Stimulated activated CD4-positive, alpha-beta T cell treated with anti-CD3 and anti-CD28 coated beads, Interleukin-4, amount 100 ng/mL, for 1 hour (primary cell): ENCODE results near the gene EHBP1.
"Not testable (repeated sequence)": the region's sequence is repeated elsewhere in the genome, so short reads cannot be mapped to it uniquely, and the experiment has no call there.

Experiments
- DNase-seq: peaks from one replicate; pipeline ENCODE4 v3.0.0-alpha.2; 2020

EHBP1 gene

DNA sequence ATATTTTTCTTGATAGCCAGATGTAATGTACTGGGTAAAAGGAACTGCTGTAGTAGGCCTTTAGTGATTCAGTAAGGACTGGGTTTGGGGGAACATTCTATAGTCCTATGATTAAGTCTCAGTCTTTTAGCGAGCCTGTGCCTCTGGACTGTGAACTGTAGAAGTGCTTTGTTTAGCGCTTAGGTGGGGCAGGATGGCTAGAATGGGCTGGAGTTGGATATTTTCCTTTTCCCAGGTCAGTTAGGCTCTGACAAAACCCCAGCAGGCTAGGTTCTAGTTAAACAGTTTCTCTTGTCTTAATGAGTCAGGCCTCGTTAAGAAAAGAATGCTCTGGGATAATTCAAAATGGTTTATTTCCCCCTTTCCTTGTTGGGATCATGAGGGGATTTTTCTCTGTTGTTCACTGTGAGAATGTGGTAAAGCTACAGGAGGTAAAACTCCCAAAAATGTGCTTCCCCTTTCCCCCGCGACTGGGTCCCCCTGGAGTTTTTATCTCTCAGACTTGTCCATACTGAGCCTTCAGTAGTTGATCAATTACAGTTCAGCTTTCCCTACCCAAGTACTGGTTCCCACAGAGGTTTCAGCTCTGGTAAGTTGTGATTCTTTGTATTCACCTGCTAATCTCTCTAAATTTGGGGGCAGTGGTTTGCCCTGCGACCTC is 31.5 kb downstream of the EHBP1 start:
- DNase-seq, result no peak

DNA sequence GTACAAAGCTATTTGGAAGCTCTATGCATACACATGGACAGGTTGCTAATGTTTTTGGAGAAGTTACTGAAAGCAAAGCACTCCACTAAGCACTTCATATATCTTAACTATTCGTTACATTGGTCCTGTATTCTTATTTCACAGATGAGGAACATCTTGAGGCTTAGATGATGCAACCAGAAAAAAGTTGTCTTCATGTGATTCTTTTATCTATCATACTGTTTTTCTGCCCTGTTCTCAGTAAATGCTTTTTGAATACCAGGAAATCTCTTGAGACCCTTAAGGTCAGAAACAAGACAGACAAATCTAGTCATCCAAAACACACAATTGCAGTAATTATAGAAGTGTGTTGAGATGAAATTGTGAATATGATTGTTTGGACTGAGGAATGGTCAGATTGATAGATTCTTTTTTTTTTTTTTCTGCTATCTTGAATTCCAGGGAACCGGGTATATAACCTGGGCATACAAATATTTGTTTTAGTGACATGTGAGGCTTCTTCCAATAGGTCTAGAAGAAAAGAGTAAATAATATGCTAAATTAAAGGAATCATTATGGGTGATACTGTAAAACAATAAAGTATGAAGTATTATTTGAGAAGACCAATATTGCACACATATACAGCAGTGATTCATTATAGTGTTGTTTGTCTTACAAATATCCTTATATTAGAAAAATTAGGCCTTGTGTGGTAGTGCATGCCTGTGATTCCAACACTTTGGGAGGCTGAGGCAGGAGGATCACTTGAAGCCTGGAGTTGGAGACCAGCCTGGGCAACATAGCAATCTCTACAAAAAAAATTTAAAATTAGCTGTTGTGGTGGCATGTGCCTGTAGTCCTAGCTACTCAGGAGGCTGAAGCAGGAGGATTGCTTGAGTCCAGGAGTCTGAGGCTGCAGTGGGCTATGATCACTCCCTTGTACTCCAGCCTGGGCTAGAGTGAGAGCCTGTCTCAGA is 33.7 kb downstream of the EHBP1 start:
- DNase-seq, result no peak

DNA sequence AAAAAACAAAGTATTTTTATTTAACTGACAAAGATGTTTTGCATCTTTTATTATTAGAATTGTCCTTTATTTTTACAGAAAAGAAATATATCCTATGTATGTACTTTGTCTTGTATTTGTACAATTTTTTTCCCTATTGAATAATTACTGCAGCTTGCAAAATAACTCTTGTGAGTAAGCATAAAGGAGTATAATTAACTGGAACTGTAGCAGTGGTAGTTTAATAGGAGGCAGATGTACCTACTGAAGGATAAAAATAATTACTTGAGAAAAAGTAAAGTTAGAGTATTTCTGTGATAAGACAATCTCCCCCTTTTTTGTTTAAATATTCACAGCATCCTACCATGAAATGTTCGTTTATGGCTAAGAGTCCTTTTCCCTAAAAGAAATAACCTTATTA is 34.7 kb downstream of the EHBP1 start:
- no peak for DNase-seq

GRCh38 chr2:62741127-62741526 is 35.6 kb downstream of the EHBP1 start:
- DNase-seq, result no peak

GRCh38 chr2:62741954-62742722 is 36.6 kb downstream of the EHBP1 start:
- no peak for DNase-seq

DNA sequence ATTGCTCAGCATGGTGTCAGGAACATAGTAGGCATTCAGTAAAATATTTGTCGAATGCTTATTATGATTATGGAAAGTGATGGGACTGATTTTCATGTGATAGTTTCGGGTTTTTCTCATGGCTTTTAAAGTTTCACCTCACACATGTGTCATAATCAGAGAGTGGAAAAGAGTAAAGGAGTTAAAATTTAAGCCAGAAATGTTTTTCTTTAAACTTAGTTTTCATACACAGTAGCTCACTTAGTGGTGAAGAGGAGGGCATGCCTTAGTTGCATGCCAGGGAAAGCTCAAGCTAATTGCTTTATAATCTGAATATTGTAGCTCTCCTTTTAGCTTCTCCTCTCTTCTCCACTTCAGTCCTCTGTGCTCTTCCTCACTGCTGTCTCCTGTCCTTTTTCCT is 38.0 kb downstream of the EHBP1 start:
- DNase-seq, result no peak

GRCh38 chr2:62744603-62745002 is 39.1 kb downstream of the EHBP1 start:
- DNase-seq, result no peak

DNA sequence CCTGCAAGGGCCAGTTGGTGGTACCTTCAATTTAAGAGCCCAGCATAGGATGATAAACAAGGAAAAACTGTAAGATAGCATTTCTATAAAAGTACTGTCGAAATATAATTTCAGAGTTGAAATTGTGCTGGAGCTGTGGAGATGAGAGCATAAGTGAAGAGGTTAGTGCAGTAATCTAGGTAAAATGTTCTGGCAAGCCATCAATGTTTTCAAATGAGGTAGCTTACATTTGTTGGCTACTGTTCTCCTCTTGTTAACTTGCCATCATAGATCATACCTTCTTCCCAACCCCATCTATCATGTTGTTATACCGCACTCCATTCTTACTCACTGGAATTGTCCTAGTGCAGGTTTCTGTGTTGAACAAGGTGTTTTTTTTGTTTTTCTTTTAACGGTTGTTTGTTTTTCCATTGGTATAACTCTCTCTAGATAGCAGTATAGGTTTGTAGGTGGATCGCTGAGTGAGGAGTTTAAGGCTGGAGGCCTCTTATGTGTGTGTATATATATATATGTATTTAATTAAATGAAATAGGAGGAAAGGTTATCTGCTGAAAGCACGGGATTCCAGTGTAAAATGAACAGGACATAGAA is 40.5 kb downstream of the EHBP1 start:
- DNase-seq, result no peak

DNA sequence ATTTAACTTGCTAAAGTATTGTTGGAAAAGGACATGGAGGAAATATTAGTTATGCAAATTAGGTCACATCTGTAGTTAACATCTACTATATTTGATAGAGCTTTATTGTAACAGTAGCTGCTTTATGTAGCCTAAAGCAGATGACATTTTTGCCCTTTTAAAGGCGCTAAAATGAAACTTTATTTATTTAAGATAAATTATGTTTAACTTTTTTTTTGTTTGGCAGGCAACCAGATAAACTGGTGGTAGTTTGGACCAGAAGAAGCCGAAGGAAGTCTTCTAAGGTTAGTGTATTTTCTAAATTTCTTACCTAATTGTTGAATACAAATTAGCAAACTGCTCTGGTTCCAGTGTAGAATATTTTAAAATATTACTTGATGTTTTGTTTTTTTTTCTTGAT is 41.7 kb downstream of the EHBP1 start:
- no peak for DNase-seq

GRCh38 chr2:62747876-62748275 is 42.4 kb downstream of the EHBP1 start:
- DNase-seq, result no peak

DNA sequence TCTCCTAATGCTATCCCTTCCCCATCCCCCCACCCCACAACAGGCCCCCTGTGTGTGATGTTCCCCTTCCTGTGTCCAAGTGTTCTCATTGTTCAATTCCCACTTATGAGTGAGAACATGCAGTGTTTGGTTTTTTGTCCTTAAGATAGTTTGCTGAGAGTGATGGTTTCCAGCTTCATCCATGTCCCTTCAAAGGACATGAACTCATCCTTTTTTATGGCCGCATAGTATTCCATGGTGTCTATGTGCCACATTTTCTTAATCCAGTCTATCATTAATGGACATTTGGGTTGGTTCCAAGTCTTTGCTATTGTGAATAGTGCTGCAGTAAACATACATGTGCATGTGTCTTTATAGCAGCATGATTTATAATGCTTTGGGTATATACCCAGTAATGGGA is 43.6 kb downstream of the EHBP1 start:
- DNase-seq, result not testable (repeated sequence)

DNA sequence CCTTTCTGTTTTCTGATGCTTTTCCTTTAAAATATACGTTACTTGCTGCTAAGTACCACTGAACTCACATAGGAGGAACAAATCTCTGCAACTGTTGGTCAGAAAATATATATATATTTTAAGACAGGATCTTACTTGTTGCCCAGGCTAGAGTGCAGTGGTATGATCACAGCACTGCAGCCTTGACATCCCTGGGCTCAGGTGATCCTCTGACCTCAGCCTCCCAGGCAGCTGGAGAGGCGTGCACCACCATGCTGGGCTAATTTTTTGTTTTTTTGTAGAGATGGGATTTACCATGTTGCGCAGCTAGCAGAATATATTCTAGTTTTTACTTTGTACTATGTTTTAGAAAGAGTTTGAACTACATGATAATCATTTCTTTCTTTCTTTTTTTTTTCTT is 51.5 kb downstream of the EHBP1 start:
- no peak for DNase-seq

- DNase-seq, result no peak
Measured at GRCh38 chr2:62760026-62760425, 54.5 kb downstream of the EHBP1 start.

- DNase-seq, result no peak
Measured at GRCh38 chr2:62760555-62760954, 55.0 kb downstream of the EHBP1 start.

- no peak for DNase-seq
Measured at GRCh38 chr2:62765619-62766376, 60.3 kb downstream of the EHBP1 start.

- no peak for DNase-seq
Measured at GRCh38 chr2:62768615-62769014, 63.1 kb downstream of the EHBP1 start.

DNA sequence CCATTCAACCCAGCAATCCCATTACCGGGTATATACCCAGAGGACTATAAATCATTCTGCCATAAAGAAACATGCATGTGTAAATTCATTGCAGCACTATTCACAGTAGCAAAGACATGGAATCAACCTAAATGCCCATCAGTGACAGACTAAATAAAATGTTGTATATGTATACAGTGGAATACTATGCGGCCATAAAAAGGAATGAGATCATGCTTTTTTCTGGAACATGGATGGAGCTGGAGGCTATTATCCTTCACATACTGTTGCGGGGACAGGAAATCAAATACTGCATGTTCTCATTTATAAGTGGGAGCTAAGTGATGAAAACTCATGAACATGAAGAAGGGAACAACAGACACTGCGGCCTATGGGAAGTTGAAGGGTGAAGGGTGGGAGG is 65.1 kb downstream of the EHBP1 start:
- no peak for DNase-seq

DNA sequence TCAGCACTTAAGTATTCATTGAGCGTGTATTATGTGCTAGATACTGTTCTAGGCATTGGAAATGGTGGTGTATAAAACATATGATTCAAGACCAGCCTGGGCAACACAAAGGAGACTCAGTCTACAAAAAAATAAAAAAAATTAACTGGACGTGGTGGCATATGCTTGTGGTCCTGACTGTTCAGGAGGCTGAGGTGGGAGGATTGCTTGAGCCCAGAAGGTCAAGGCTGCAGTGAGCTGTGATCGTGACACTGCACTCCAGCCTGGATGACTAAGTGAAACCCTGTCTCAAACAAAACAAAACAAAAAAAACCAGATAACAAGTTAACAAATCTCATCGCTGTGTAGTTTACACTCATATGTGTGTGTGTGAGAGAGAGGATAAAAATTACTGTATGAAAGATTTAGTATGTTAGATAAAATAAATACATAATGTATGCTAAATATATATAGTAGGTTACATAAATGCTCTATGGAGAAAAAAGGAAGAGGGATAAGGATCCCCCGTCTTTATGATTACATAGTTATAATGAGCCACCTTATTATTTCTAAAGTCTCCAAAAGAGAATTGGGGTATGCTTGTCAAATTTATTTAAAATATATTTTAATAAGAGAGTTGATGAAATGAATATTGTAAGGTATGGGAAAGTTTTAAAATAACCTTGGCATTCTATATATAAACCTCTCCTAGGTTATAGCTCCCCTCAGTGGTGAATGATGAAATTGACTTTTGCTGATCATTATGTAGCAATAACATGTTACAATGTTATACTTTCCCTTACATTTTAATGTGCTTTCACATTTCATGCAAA is 69.2 kb downstream of the EHBP1 start:
- DNase-seq, result no peak

DNA sequence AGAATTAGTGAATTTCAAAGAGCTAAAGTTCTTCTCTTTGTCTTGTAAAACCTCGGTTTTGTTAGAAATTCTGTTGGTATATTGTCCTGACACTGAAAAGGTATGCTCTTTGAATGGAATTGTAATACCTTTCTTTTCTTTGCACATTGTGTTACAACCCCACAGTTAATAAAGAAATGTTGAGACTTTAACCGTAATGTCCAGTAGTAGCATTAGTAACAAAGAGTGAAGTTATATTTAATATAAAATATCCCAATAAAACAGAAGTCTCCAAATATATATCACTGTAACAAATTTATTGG is 69.8 kb downstream of the EHBP1 start:
- no peak for DNase-seq

DNA sequence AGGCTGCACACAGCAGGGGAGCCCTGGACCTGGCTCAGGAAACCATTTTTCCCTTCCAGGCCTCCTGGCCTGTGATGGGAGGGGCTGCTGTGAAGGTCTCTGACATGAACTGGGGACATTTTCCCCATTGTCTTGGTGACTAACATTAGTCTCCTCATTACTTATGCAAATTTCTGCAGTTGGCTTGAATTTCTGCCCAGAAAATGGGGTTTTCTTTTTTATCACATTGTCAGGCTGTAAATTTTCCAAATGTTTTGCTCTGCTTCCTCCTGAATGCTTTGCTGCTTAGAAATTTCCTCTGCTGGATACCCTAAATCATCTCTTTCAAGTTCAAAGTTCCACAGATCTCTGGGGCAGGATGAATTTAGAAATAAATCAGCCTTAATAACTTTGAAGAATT is 78.2 kb downstream of the EHBP1 start:
- no peak for DNase-seq

DNA sequence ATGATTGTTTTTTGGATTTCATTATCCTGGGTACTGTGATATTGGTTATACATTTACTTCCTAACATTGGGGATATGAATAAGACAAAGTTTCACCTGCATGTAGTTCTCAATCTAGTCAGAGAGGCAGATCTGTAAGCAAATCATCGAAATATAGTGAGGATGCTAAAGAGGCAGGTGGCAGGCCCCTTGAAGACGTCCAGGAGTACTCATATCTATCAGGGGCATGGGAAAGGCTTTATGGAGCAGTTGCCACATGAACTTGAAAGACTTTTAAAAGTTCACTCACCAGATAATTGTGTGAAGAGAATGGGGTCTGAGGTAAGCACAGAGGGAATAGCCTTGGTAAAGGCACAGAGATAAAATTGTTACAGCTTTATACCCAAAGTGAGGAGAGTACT is 78.8 kb downstream of the EHBP1 start:
- no peak for DNase-seq

- DNase-seq, result no peak
Measured at GRCh38 chr2:62785216-62785615, 79.7 kb downstream of the EHBP1 start.
